Measurements from ENCODE around the gene HOXA9. TPM values are rescaled to one million over a fixed set of nuclear protein-coding genes. Genes with fewer than 3 reads are reported as not detected.

The HOXA9 gene
- total and polyA plus RNA-seq, 2 of the 4 experiments (the other 2 are of a cell fraction), result 0.18 to 0.32 TPM

DNA sequence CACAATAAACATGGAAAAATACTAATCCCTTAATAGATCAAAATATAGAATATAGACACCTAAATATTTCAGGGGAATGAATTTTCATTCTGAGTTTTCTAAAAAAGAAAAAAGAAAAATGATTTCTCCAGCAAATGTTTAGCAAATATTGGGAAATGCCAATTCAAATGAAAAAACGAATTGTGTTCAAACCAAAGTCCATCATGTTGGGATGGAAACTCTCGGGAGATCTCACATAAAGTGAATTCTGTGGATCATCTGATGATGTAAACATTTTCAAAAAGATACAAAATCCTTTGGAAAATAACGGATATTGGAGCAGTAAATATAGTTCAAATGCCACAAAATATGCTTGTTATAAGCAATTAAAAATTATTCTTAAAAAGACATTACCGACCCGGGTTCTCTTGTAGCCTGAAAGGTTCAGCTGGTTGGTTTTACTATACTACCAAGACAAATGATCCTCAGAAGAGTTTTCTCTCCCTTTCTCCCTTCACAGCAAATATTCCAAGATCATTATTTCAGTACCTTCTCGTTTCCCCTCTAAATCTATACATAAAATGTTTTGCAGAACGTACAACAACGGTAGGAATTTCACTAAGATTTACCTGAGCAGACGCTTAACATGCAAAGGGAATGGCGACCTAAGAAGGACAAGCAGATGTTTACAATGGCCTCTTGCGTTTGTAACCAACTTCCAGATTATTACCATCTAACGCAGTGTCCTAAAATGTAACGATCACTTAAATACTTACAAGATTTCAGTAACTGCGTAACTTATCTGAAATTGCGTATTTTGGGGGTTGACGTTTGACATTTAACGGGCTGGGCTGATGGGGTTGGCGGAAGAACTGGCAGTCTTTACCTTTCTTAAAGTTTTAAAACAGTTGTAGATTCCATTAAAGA is 32.1 kb upstream of the HOXA9 start (continued):
- TF ChIP-seq MAZ (IDR thresholded peaks at IDR 0.05; ENCODE audit: borderline replicate concordance, low read depth, low read length) (no peak), CHD1 (IDR thresholded peaks at IDR 0.05; ENCODE audit: low read depth, low read length) (no peak), CTCF (conservative IDR thresholded peaks at IDR 0.05; ENCODE audit: low read depth, low read length) (no peak), SMC3 (IDR thresholded peaks at IDR 0.05; ENCODE audit: low read depth, low read length) (no peak)

All from IMR-90 (cell line).